ENCODE results near the gene SRSF5.
"Not testable (repeated sequence)": the region's sequence is repeated elsewhere in the genome, so short reads cannot be mapped to it uniquely, and the experiment has no call there.

Gene SRSF5

GRCh38 chr14:69766984-69767368, at the start of gene SRSF5:
SRSF5 (plus strand) TSS chr14:69767142; CDS start chr14:69768157, 1,015 bp downstream.
- H3K36me3 ChIP-seq, result peaks cover 41 to 44% (median 43%) of the 10 kb centered on the region in 11 experiments
- H4K20me1 ChIP-seq, result peaks cover 36 to 45% (median 44%) of the 10 kb centered on the region in 11 experiments
- TF ChIP-seq Cebpa-rat (IDR thresholded peaks at IDR 0.05), result no peak
- H3K27ac ChIP-seq, result peak within 1 kb of the TSS; percentile 95 to 100 (median 99)
- H3K4me2 ChIP-seq, result peak within 1 kb of the TSS; percentile 81 to 95 (median 89)
- peaks cover 0 to 35% (median 7%) of the 10 kb centered on the region in 11 experiments; a peak in 11 of 22 replicates for H3K9me3 ChIP-seq (replicated peaks in 1 of 11)
- peaks cover 26 to 62% (median 39%) of the 10 kb centered on the region in 10 experiments for H3K4me1 ChIP-seq
- no peaks in the 10 kb centered on the region for H3K27me3 ChIP-seq
- peak within 1 kb of the TSS; percentile 93 to 100 (median 99) for H3K9ac ChIP-seq
- peak within 1 kb of the TSS; percentile 85 to 100 (median 92) for H3K4me3 ChIP-seq

- H3K36me3 ChIP-seq, result peaks cover 5 to 22% (median 12%) of the 10 kb centered on the region in 11 experiments; a peak in 20 of 22 replicates
- H3K4me3 ChIP-seq; H3K27me3 ChIP-seq; H4K20me1 ChIP-seq; H3K9me3 ChIP-seq (replicated peaks in 1 of 11): not testable (repeated sequence)
- peak overlapping the region in 10 of 11 experiments; percentile 19 to 87 (median 70); a peak in 20 of 22 replicates for H3K27ac ChIP-seq
- peaks cover 42 to 81% (median 71%) of the 10 kb centered on the region in 10 experiments for H3K4me1 ChIP-seq
- peak overlapping the region in 4 of 11 experiments; percentile 17 to 62 (median 49); a peak in 4 of 22 replicates for H3K9ac ChIP-seq
- peak overlapping the region; percentile 58 to 92 (median 80); a peak in 21 of 22 replicates for H3K4me2 ChIP-seq
These were observed 48.3 kb upstream of the SRSF5 start for GRCh38 chr14:69718614-69719013.

GRCh38 chr14:69719501-69719951, 47.4 kb upstream of the SRSF5 start:
- Histone ChIP-seq H3K9me3 (replicated peaks in 1 of 11) (no peaks in the 10 kb centered on the region), H3K27me3 (no peaks in the 10 kb centered on the region), H3K36me3 (peaks cover 0 to 13% (median 3%) of the 10 kb centered on the region in 11 experiments; a peak in 18 of 22 replicates), H4K20me1 (no peaks in the 10 kb centered on the region), H3K9ac (peak overlapping the region in 10 of 11 experiments; percentile 26 to 62 (median 52); a peak in 16 of 22 replicates), H3K4me1 (peaks cover 33 to 73% (median 63%) of the 10 kb centered on the region in 10 experiments), H3K27ac (peak overlapping the region in 10 of 11 experiments; percentile 56 to 87 (median 70); a peak in 21 of 22 replicates), H3K4me2 (peak overlapping the region; percentile 58 to 92 (median 80)), H3K4me3 (no peak overlapping the region)
- peak in 2 of 11 experiments; percentile 14 to 59; a peak in 3 of 22 replicates for TF ChIP-seq Cebpa-rat (IDR thresholded peaks at IDR 0.05)

GRCh38 chr14:69720912-69721311, 46.0 kb upstream of the SRSF5 start:
- no peak overlapping the region for H3K4me3 ChIP-seq
- no peaks in the 10 kb centered on the region for H4K20me1 ChIP-seq
- H3K9me3 ChIP-seq (replicated peaks in 1 of 11), result no peaks in the 10 kb centered on the region
- H3K4me1 ChIP-seq, result peaks cover 29 to 73% (median 57%) of the 10 kb centered on the region in 10 experiments
- no peak for TF ChIP-seq Cebpa-rat (IDR thresholded peaks at IDR 0.05)
- H3K27ac ChIP-seq, result peak overlapping the region in 5 of 11 experiments; percentile 57 to 78 (median 69); a peak in 5 of 22 replicates
- H3K36me3 ChIP-seq, result no peaks in the 10 kb centered on the region
- H3K9ac ChIP-seq, result no peak overlapping the region
- H3K4me2 ChIP-seq, result peak overlapping the region in 8 of 11 experiments; percentile 76 to 92 (median 81); a peak in 11 of 22 replicates
- no peaks in the 10 kb centered on the region for H3K27me3 ChIP-seq

- H3K9ac ChIP-seq, result peak overlapping the region; percentile 42 to 73 (median 59); a peak in 19 of 22 replicates
- no peaks in the 10 kb centered on the region for H3K27me3 ChIP-seq
- no peaks in the 10 kb centered on the region for H3K9me3 ChIP-seq (replicated peaks in 1 of 11)
- peak overlapping the region in 9 of 10 experiments; percentile 26 to 63 (median 43); a peak in 15 of 20 replicates for H3K4me3 ChIP-seq
- H4K20me1 ChIP-seq, result no peaks in the 10 kb centered on the region
- H3K36me3 ChIP-seq, result no peaks in the 10 kb centered on the region
- H3K27ac ChIP-seq, result peak overlapping the region in 5 of 11 experiments; percentile 8 to 51 (median 34); a peak in 5 of 22 replicates
- H3K4me2 ChIP-seq, result peak overlapping the region; percentile 61 to 90 (median 78)
- no peak for TF ChIP-seq Cebpa-rat (IDR thresholded peaks at IDR 0.05)
- H3K4me1 ChIP-seq, result peaks cover 8 to 45% (median 20%) of the 10 kb centered on the region in 10 experiments
These were observed 40.0 kb upstream of the SRSF5 start for GRCh38 chr14:69726761-69727511.

GRCh38 chr14:69727860-69728259, 39.1 kb upstream of the SRSF5 start:
- Histone ChIP-seq H3K36me3 (no peaks in the 10 kb centered on the region), H3K4me3 (no peak overlapping the region), H3K4me1 (peaks cover 8 to 45% (median 20%) of the 10 kb centered on the region in 10 experiments), H3K9me3 (replicated peaks in 1 of 11) (no peaks in the 10 kb centered on the region), H3K9ac (no peak overlapping the region; a peak in 1 of 22 replicates), H3K4me2 (peak overlapping the region in 2 of 11 experiments; percentile 73 to 82; a peak in 2 of 22 replicates), H4K20me1 (no peaks in the 10 kb centered on the region), H3K27ac (no peak overlapping the region), H3K27me3 (no peaks in the 10 kb centered on the region)
- TF ChIP-seq Cebpa-rat (IDR thresholded peaks at IDR 0.05), result no peak

- not testable (repeated sequence) for H3K36me3 ChIP-seq; H3K27ac ChIP-seq; H3K4me2 ChIP-seq; H3K4me3 ChIP-seq; H3K9ac ChIP-seq; H4K20me1 ChIP-seq; H3K9me3 ChIP-seq (replicated peaks in 1 of 11); H3K27me3 ChIP-seq
- peaks cover 0 to 22% (median 4%) of the 10 kb centered on the region in 10 experiments; a peak in 9 of 20 replicates for H3K4me1 ChIP-seq
These were observed 34.9 kb upstream of the SRSF5 start for GRCh38 chr14:69731919-69732598.

GRCh38 chr14:69736405-69736804, 30.5 kb upstream of the SRSF5 start:
- not testable (repeated sequence) for H4K20me1 ChIP-seq; H3K9ac ChIP-seq; H3K4me1 ChIP-seq; H3K27ac ChIP-seq; H3K9me3 ChIP-seq (replicated peaks in 1 of 11); H3K27me3 ChIP-seq; H3K4me2 ChIP-seq; H3K36me3 ChIP-seq; H3K4me3 ChIP-seq

GRCh38 chr14:69741055-69741454, 25.9 kb upstream of the SRSF5 start:
- H3K4me3 ChIP-seq, result no peak overlapping the region
- H3K4me1 ChIP-seq, result peaks cover 0 to 1% (median 0%) of the 10 kb centered on the region in 10 experiments; a peak in 4 of 20 replicates
- no peaks in the 10 kb centered on the region for H3K27me3 ChIP-seq
- no peak overlapping the region for H3K9ac ChIP-seq
- peaks cover 28 to 39% (median 33%) of the 10 kb centered on the region in 11 experiments for H3K9me3 ChIP-seq (replicated peaks in 1 of 11)
- no peak overlapping the region for H3K27ac ChIP-seq
- TF ChIP-seq Cebpa-rat (IDR thresholded peaks at IDR 0.05), result no peak
- H3K4me2 ChIP-seq, result no peak overlapping the region
- H4K20me1 ChIP-seq, result no peaks in the 10 kb centered on the region
- no peaks in the 10 kb centered on the region for H3K36me3 ChIP-seq
